DND-41 (cell line): Measurements from ENCODE around the gene METTL15.

Experiments used
- ATAC-seq: fragments of 200-7000 bp; cut with Tn5 transposase; 3 replicates; pipeline ENCODE4 v1.9.1; 2021; ENCODE audit warnings: low read depth; ENCODE audit not compliant: insufficient read depth
- DNase-seq: peaks from one replicate; pipeline ENCODE4 v3.0.0-alpha.2; 2020
- H2AFZ ChIP-seq: 2 replicates; pipeline ENCODE4 v1.6.0; 2012; ENCODE audit warnings: low read depth, low read length
- H3K27ac ChIP-seq: 2 replicates; pipeline ENCODE4 v1.5.1; 2012; ENCODE audit warnings: low read length, inconsistent platforms
- H3K27me3 ChIP-seq: fragments of 200-600 bp; sonication (generic); 2 replicates; pipeline ENCODE4 v1.6.0; 2012; ENCODE audit warnings: low read length, mild to moderate bottlenecking, inconsistent platforms; ENCODE audit not compliant: insufficient read depth, poor library complexity
- H3K36me3 ChIP-seq: 2 replicates; pipeline ENCODE4 v1.5.1; 2012; ENCODE audit warnings: low read length, inconsistent platforms; ENCODE audit not compliant: insufficient read depth
- H3K4me1 ChIP-seq: 2 replicates; pipeline ENCODE4 v1.5.1; 2012; ENCODE audit warnings: mild to moderate bottlenecking, low read length; ENCODE audit not compliant: insufficient read depth
- H3K4me2 ChIP-seq: 2 replicates; pipeline ENCODE4 v1.6.0; 2012; ENCODE audit warnings: mild to moderate bottlenecking, moderate library complexity, low read length, inconsistent platforms; ENCODE audit not compliant: insufficient read depth
- H3K4me3 ChIP-seq, 2 experiments: fragments of 200-600 bp in 1 of 2; shearing (Covaris generic) in 1 of 2; 2 replicates each; pipeline ENCODE4 v1.5.1; 2012 to 2016; ENCODE audit warnings: inconsistent platforms in 2 of 2, low read length in 2 of 2, mild to moderate bottlenecking in 2 of 2, low read depth in 1 of 2, moderate library complexity in 1 of 2
- H3K79me2 ChIP-seq: 2 replicates; pipeline ENCODE4 v1.6.0; 2012; ENCODE audit warnings: low read length, inconsistent platforms; ENCODE audit not compliant: insufficient read depth
- H3K9ac ChIP-seq: 2 replicates; pipeline ENCODE4 v1.6.0; 2012; ENCODE audit warnings: low read depth, mild to moderate bottlenecking, inconsistent platforms, low read length, moderate library complexity
- H3K9me3 ChIP-seq: 2 replicates; pipeline ENCODE4 v1.5.1; 2012; ENCODE audit warnings: low read length, moderate library complexity, mild to moderate bottlenecking, inconsistent platforms; ENCODE audit not compliant: insufficient read depth, severe bottlenecking
- H4K20me1 ChIP-seq: 2 replicates; pipeline ENCODE4 v1.6.0; 2012; ENCODE audit warnings: low read length; ENCODE audit not compliant: insufficient read depth
- EZH2 ChIP-seq: IDR thresholded peaks from 3 replicates; pipeline ENCODE4 v1.6.1; 2012; ENCODE audit warnings: borderline replicate concordance, low read depth, mild to moderate bottlenecking, moderate library complexity, low read length, inconsistent platforms; ENCODE audit not compliant: severe bottlenecking
- TF ChIP-seq, protein P1 (sequence below): IDR thresholded peaks from 2 replicates; pipeline ENCODE4 v1.5.1; 2012; ENCODE audit warnings: borderline replicate concordance, low read length, moderate library complexity, mild to moderate bottlenecking; ENCODE audit not compliant: poor library complexity, severe bottlenecking; ENCODE audit errors: extremely low read depth

METTL15 gene

DNA sequence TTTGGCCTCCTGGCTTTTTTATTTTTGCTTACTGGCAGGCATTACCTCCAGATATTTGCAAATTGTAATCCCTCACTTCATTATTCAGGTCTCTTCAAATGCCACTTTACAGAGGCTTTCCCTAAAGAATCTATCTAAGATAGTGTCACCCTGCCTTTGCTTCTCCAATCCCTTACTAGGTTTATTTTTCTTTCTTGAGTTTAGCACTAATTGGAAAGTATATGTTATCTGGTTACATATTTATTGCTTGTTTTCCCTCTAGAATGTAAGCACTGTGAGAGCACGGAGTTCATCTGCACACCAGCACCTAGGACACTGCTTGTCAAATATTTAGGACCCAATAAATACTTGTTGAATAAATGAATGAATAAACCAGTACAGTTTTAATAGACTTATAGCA lies 3.8 kb upstream of the METTL15 start:
- no peak for ATAC-seq
- no peak overlapping the region for H3K9ac ChIP-seq
- H3K36me3 ChIP-seq, result 0 out of 2 replicates have a peak, but pooled peaks cover 5% of the 10 kb centered on the region
- no peaks in the 10 kb centered on the region; the same call in 1 of the 2 replicates for H4K20me1 ChIP-seq
- H3K4me1 ChIP-seq, result peaks cover 39% of the 10 kb centered on the region
- no peak overlapping the region for H3K4me3 ChIP-seq
- no peaks in the 10 kb centered on the region for H3K27me3 ChIP-seq
- no peaks in the 10 kb centered on the region for H3K9me3 ChIP-seq
- H3K4me2 ChIP-seq, result peak overlapping the region; percentile 76; the same call in 1 of the 2 replicates
- H3K79me2 ChIP-seq, result peaks cover 98% of the 10 kb centered on the region
- no peak for TF ChIP-seq EZH2
- TF ChIP-seq, protein P1, sequence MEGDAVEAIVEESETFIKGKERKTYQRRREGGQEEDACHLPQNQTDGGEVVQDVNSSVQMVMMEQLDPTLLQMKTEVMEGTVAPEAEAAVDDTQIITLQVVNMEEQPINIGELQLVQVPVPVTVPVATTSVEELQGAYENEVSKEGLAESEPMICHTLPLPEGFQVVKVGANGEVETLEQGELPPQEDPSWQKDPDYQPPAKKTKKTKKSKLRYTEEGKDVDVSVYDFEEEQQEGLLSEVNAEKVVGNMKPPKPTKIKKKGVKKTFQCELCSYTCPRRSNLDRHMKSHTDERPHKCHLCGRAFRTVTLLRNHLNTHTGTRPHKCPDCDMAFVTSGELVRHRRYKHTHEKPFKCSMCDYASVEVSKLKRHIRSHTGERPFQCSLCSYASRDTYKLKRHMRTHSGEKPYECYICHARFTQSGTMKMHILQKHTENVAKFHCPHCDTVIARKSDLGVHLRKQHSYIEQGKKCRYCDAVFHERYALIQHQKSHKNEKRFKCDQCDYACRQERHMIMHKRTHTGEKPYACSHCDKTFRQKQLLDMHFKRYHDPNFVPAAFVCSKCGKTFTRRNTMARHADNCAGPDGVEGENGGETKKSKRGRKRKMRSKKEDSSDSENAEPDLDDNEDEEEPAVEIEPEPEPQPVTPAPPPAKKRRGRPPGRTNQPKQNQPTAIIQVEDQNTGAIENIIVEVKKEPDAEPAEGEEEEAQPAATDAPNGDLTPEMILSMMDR, result no peak
- H2AFZ ChIP-seq, result no peak overlapping the region
- H3K27ac ChIP-seq, result no peak overlapping the region
- no peak for DNase-seq

DNA sequence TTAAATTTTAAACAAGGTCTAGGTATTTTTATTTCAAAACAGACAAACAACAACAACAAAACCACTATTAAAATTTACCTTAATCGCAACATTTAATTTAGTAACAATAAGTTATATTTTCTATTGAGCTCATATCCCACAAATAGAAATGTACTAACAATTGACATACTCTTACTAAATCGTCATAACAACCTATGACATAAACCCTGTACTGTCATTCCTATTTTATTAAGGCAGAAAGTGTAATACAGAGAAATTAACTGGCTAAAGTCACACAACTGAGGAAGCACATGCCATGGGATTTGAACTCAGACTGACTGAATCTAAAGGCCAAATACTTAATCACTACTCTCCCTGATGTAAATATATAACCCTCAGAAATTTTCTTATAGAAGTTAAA lies 3.2 kb upstream of the METTL15 start:
- H3K27ac ChIP-seq, result no peak overlapping the region
- no peak overlapping the region for H3K9ac ChIP-seq
- no peak overlapping the region for H3K4me3 ChIP-seq
- DNase-seq (no peak), ATAC-seq (no peak)
- no peaks in the 10 kb centered on the region for H3K27me3 ChIP-seq
- H4K20me1 ChIP-seq, result no peaks in the 10 kb centered on the region; the same call in 1 of the 2 replicates
- no peak for TF ChIP-seq EZH2
- TF ChIP-seq, protein P1, result no peak
- H3K4me2 ChIP-seq, result peak overlapping the region; percentile 76; the same call in 1 of the 2 replicates
- no peak overlapping the region for H2AFZ ChIP-seq
- H3K9me3 ChIP-seq, result no peaks in the 10 kb centered on the region
- H3K36me3 ChIP-seq, result 0 out of 2 replicates have a peak, but pooled peaks cover 3% of the 10 kb centered on the region
- H3K4me1 ChIP-seq, result peaks cover 45% of the 10 kb centered on the region
- peaks cover 98% of the 10 kb centered on the region for H3K79me2 ChIP-seq

DNA sequence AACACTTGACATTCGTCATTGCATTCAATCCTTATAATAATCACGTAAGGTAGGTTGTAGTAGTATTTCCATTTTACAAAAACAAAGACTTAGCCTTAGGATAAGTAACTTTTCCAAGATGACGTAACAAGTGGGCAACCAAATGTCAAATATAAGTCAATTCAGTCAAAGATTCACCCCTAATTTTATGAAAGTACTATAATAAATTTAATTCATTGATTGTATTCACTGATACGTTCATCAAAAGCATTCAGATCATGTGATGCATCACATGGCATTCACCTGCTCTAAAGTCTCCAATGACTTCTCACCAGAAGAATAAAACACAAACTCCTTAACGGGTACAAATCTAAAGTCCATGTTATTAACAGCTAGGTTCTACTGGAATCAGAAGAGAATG lies 2.3 kb upstream of the METTL15 start:
- H2AFZ ChIP-seq, result no peak overlapping the region
- peaks cover 48% of the 10 kb centered on the region for H3K4me1 ChIP-seq

More for the DNA sequence above, 2.3 kb upstream of the METTL15 start:
- H3K4me2 ChIP-seq, result peak overlapping the region; percentile 76
- H3K9ac ChIP-seq, result peak overlapping the region; percentile 65
- H3K36me3 ChIP-seq, result 0 out of 2 replicates have a peak, but pooled peaks cover 3% of the 10 kb centered on the region
- TF ChIP-seq, protein P1, result no peak
- TF ChIP-seq EZH2, result no peak
- DNase-seq (no peak), ATAC-seq (no peak)
- no peaks in the 10 kb centered on the region; the same call in 1 of the 2 replicates for H4K20me1 ChIP-seq
- no peaks in the 10 kb centered on the region for H3K27me3 ChIP-seq
- H3K4me3 ChIP-seq, result peak overlapping the region in 1 of 2 experiments; percentile 87; a peak in 3 of 4 replicates
- H3K27ac ChIP-seq, result no peak overlapping the region
- peaks cover 98% of the 10 kb centered on the region for H3K79me2 ChIP-seq
- H3K9me3 ChIP-seq, result no peaks in the 10 kb centered on the region
